ENCODE measurements around the gene FCHO2. TPM values are rescaled to one million over a fixed set of nuclear protein-coding genes. Genes with fewer than 3 reads are reported as not detected.

FCHO2 gene
- total RNA-seq, 1 experiment from 2014 or later, result 14.9 TPM

GRCh38 chr5:73139485-73139884, 183.6 kb downstream of the FCHO2 start (continued):
- TF ChIP-seq PREB (CRISPR knock-in tag; IDR thresholded peaks at IDR 0.05; ENCODE audit: borderline replicate concordance) (no peak), ZNF263 (CRISPR knock-in tag; IDR thresholded peaks at IDR 0.05; ENCODE audit: low read depth) (no peak), STAT6 (CRISPR knock-in tag; conservative IDR thresholded peaks at IDR 0.05; ENCODE audit: low read depth) (no peak), SMAD3 (CRISPR knock-in tag; IDR thresholded peaks at IDR 0.05; ENCODE audit: borderline replicate concordance) (no peak), TEAD1 (CRISPR knock-in tag; IDR thresholded peaks at IDR 0.05) (no peak), SP1 (CRISPR knock-in tag; conservative IDR thresholded peaks at IDR 0.05) (no peak), NR1H2 (CRISPR knock-in tag; IDR thresholded peaks at IDR 0.05) (no peak), ZNF671 (CRISPR knock-in tag; IDR thresholded peaks at IDR 0.05) (no peak)

Other genes starting within 250 kb of the FCHO2 start
- gene TNPO1, start 139.4 kb upstream of the FCHO2 start, total RNA-seq (2021), result 132 to 150 TPM (median 134 TPM) in 3 replicates
- 0.96 to 1.8 TPM (median 1.7 TPM) in 3 replicates for gene TMEM171, start 164.5 kb downstream of the FCHO2 start, total RNA-seq (2021)
- not detected in 3 replicates for gene TMEM174, start 217.2 kb downstream of the FCHO2 start, total RNA-seq (2021)